Stimulated activated CD4-positive, alpha-beta T cell treated with anti-CD3 and anti-CD28 coated beads, TNF-alpha, amount 100 ng/mL, for 48 hours (primary cell): Measurements from ENCODE around the gene UBE3C.
"Not testable (repeated sequence)": the region's sequence is repeated elsewhere in the genome, so short reads cannot be mapped to it uniquely, and the experiment has no call there.

ENCODE experiments used
- DNase-seq, 3 donors: peaks; one replicate each; pipeline ENCODE4 v3.0.0-alpha.2; 2020; ENCODE audit warnings: low read depth in 3 of 3

UBE3C gene

GRCh38 chr7:157130849-157131248 is 7.9 kb upstream of the UBE3C start:
- DNase-seq = not testable (repeated sequence)

DNA sequence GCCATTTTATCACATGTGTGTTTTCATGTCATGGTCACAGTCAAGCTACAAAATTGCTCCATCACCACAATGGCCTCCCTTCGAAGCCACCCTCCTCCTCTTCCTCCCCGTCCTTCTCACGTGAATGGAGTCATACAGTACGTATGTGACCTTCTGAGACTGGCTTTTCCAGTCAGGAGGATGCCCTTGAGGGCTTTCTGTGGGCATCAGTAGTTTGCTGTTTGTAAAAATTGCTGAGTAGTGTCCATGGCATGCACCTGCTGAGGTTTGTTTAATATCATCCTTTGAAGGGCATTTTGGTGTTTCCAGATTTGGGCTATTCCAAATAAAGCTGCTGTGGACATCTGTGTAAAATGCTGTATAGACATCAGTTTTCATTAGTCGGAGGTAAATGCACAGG is 5.9 kb upstream of the UBE3C start:
- DNase-seq = no peak

GRCh38 chr7:157133304-157133703 is 5.4 kb upstream of the UBE3C start:
- no peak for DNase-seq

DNA sequence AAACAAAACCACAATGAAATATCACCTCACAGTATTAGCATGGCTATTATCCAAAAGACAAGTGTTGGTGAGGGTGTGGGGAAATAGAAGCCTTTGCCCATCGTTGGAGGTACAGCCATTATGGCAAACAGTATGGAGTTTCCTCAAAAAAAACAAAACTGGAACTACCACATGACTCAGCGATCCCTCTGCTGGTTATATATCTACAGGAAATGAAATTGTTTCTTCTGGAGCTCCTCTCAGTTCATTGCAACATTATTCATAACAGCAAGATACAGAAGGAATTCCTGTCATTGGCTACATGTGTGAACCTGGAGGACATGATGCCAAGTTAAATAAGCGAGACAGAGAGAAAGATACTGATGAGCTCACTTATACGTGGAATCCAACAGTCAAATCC is 2.4 kb upstream of the UBE3C start:
- DNase-seq = no peak

DNA sequence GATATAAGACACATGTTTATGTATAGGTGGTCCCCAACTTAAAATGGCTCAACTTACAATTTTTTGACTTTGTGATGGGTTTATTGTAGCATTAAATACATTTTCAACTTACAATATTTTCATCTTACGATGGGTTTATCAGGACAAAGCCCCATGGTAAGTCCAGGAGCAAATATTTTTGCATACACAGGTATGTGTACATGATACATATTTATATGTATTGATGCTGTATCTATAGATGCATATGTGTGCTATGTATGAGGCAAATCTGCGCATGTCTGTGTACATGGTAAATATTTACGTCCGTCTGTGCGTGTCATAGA is 664 bp upstream of the UBE3C start:
- DNase-seq = no peak

GRCh38 chr7:157139111-157139809 is 534 bp downstream of the UBE3C start:
- DNase-seq = peak in 2 of 3 donors; percentile 27 to 37

DNA sequence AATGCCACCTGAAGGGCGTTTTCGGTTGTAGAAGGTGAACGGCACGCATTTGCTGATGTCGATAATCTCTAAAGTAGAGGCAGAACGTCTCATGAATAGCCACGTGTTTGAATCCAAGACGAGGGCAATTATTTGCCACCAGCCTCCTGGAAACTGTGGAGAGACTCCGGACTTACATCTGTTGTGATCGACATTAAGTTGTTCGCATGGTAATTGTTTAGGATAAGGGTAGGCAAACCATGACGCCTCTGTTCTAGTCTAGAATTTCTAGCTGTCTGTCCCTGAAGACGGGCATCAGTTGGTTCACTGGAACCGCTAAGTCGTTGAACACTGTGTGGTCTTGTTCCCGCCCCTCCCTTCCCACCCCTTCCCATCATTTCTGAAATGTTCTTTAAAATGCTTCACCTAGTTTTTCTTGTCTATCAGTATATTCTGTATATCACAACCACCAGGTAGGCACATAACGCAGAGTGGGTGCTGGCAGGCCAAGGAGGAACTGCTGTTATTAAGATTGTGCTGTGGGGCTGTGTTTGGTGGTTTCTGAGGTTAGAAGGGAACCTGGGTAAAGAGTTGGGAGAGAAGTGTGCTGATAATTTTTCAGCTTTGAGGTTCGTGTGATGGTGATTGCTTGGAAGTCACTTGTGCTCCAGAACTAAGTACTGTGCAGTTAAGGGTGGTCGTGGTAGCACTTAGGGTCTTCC is 1.2 kb downstream of the UBE3C start:
- DNase-seq = no peak

DNA sequence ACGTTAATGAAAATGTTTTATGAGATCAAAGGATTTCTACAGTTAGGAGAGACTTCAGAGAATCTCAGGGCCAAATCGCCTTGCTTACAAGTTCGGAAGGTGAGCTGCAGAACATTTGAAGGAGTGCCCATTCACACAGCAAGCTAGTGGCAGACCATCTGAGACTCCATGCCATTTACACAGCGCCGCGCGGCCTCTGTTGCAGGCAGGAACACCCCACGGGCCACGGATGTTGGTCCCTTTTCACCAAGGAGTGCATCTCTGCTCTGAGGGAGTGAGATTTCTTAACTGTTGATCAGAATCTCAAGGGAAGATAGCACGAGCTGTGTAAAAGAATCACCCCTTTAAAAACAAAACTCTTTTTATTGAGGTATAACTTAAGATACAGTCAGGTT is 1.8 kb downstream of the UBE3C start:
- DNase-seq = no peak

DNA sequence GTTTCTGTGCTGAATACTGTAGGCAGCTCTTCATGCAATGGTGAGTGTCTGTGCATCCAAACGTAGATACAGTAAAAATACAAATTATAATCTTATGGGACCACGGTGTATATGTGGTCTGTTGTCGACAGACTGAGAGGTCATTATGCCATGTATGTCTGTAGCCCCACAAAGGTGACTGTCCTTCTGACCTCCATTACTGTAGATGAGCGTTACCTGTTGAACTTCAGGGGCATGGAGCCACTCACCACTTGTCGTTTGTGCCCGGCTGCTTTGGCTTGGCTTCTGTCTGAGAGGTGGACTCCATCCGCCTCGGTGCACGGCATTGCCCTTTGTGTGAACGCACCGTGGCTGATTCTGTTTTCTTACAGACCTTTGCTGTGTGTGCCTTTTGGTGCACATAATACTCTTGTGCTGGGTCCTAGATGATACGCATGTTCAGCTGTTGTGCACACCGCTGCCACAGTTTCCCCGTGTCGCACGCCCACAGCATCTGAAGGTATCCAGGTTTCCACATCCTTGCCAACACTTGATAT is 2.9 kb downstream of the UBE3C start:
- DNase-seq = no peak

DNA sequence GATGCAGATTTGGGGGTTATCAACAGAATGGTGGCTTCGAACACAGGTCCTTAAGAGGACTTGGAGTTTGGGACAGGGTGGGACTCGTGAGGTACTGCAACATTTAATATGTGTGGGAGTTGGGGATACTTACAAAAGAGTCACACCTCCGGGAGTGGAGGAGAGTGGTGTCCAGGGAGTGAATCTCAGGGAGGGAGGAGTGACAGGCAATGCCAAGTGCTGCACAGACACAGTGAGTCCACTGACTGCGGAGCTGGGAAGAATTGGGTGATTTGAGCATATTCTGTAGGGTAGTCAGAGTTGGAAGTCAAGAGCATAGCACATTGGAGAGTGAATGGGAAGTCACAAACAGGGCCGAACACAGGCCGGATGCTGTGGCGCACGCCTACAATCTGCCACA is 5.1 kb downstream of the UBE3C start:
- DNase-seq = no peak

- DNase-seq = no peak
Measured at GRCh38 chr7:157149317-157149716, 10.6 kb downstream of the UBE3C start.

DNA sequence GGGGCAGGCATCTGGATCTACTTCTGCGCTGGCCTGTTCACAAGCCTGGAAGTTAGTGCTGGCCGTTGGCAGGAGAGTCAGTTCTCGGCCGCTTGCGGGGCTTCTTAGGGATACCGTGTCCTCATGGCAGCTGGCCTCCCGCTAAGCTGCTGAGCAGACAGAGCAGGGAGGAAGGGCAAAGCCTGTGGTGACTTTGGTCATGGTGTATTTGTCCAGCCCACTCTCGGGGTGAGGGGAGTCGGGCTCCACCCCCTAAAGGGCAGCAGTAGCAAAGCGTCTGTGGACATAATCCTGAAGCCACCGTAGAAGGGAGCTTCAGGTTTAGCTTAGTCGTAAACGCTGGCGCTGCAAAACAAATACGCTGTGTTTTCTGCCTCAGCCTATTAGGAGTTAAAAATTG is 12.2 kb downstream of the UBE3C start:
- no peak for DNase-seq

GRCh38 chr7:157151626-157152339 is 13.1 kb downstream of the UBE3C start:
- no peak for DNase-seq

- DNase-seq = no peak
Measured at GRCh38 chr7:157152391-157152937, 13.7 kb downstream of the UBE3C start.

GRCh38 chr7:157153260-157153659 is 14.5 kb downstream of the UBE3C start:
- DNase-seq = no peak

DNA sequence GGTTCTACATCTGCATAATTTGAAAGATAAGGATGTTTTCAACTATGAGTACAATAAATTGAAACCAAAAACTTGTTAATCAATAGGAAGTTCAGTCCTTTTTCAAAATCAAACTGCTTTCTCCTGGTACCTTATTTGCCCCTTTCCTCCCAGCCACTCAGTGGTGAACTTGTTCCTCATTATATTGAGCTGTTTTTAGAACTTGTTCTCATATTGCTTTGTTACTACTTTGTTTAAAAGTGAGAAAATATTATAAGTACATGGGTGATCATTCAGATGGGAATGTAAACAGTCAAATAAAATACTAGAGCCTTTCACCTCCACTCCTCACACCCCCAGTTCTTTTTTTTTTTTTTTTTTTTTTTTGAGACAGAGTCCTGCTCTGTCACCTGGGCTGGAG is 17.2 kb downstream of the UBE3C start:
- no peak for DNase-seq

DNA sequence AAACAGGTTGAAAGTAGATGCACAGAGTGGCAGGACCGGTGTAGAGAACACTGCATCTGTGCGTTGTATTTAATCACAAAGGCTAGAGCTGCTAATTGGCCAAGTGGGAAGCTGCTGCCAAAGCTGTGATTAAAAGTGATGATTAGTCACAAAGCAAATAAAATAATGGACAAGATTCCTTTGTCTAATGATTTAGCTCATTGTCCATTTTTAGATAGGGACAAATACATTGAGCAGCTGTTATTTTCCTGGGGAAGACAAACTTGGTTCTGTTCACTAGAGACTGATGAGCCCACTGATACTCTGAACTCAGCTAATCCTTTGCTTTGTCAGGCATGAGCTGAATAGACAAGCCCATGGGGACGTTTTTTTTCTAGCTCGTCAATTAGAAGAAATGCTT is 19.7 kb downstream of the UBE3C start:
- DNase-seq = no peak

- not testable (repeated sequence) for DNase-seq
Measured at GRCh38 chr7:157159537-157159936, 20.8 kb downstream of the UBE3C start.

DNA sequence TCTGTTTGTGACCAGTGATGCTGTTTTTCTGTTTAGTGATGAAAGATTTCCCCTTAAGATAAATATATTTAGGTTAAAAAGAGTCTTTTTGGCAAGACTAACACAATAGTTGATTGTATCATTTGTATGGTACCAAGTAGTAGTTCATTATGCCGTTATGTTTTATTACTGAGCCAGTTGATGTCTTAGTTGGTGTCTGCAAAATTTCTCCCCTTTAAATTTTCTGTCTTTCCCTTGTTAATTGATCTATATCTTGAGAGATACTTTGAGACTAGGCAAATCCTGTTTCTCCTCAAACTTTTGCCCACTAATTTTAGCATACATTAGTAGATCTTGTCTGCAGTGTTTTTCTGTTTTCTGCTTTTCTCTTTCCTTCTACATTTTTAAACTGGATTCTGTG is 21.7 kb downstream of the UBE3C start:
- no peak for DNase-seq

GRCh38 chr7:157165987-157166386 is 27.3 kb downstream of the UBE3C start:
- DNase-seq = no peak

- DNase-seq = no peak
Measured at GRCh38 chr7:157168571-157168970, 29.8 kb downstream of the UBE3C start.

DNA sequence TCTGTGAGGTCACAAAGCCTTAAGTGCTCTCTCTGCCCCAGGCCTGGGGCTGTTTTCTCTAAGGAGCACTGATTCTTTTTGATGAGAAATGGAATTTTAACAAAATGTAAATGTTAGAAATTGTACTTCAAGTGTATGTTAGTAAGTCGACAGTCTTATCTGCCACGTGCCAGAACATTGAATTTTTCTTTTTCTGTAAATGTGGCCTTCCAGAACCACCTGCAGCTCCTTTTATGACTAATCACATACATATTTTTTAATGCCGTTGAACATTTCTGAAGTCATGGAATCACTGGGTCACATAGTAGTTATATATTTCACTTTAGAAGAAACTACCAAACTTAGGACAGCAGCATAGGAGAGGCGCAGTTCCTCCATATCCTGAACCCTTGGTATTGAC is 38.0 kb downstream of the UBE3C start:
- DNase-seq = no peak
